H1 (cell line): ENCODE results near the gene KCNH6. TPM values are rescaled to one million over a fixed set of nuclear protein-coding genes. Genes with fewer than 3 reads are reported as not detected.

ENCODE experiments used
- CTCF ChIA-PET: fragments of 300-600 bp; sonication (Branson Sonifier 250); formaldehyde crosslinking; loops from one replicate; lab custom pipeline; 2021; ENCODE audit not compliant: partially characterized antibody; lab: Charles Lee
- POLR2A ChIA-PET: fragments of 300-600 bp; sonication (Branson Sonifier 250); formaldehyde crosslinking; loops from one replicate; lab custom pipeline; 2021; ENCODE audit warnings: inconsistent platforms; ENCODE audit not compliant: partially characterized antibody; lab: Charles Lee
- DNase-seq, 2 experiments: peaks; one replicate each; pipeline versions ENCODE4 v3.0.0 to v3.0.0-alpha.2; 2010 to 2022; ENCODE audit warnings: low spot score in 2 of 2, low read depth in 1 of 2, mixed read lengths in 1 of 2
- FAIRE-seq: peaks from 2 replicates; lab custom pipeline; 2011; peaks lifted over from hg19 to GRCh38; lab: Jason Lieb, UNC
- H2AFZ ChIP-seq: 2 replicates; pipeline ENCODE4 v1.8.1; 2012; ENCODE audit warnings: low read length, inconsistent platforms
- H2AK5ac ChIP-seq: 2 replicates; pipeline ENCODE4 v1.6.1; 2013; ENCODE audit warnings: low read depth, low read length
- H2BK120ac ChIP-seq: replicated peaks from 2 replicates; pipeline ENCODE3; 2013; ENCODE audit warnings: low read depth, low read length, inconsistent platforms
- H2BK12ac ChIP-seq: 2 replicates; pipeline ENCODE4 v1.6.1; 2013; ENCODE audit warnings: low read depth, low read length
- H2BK15ac ChIP-seq: 2 replicates; pipeline ENCODE4 v1.6.1; 2013; ENCODE audit warnings: low read length
- H2BK20ac ChIP-seq: 2 replicates; pipeline ENCODE4 v1.6.1; 2013; ENCODE audit warnings: low read length
- H2BK5ac ChIP-seq: 2 replicates; pipeline ENCODE4 v1.6.1; 2013; ENCODE audit warnings: low read depth, low read length
- H3K14ac ChIP-seq: 2 replicates; pipeline ENCODE4 v1.6.1; 2013; ENCODE audit warnings: inconsistent platforms; ENCODE audit not compliant: insufficient read length
- H3K18ac ChIP-seq: 2 replicates; pipeline ENCODE4 v1.6.1; 2013; ENCODE audit warnings: low read length; ENCODE audit errors: extremely low read depth
- H3K23ac ChIP-seq: 2 replicates; pipeline ENCODE4 v1.6.1; 2013; ENCODE audit warnings: inconsistent platforms; ENCODE audit not compliant: insufficient read length
- H3K23me2 ChIP-seq: 2 replicates; pipeline ENCODE4 v1.6.1; 2013; ENCODE audit warnings: low read depth, low read length
- H3K27ac ChIP-seq: 2 replicates; pipeline ENCODE4 v1.6.1; 2011; ENCODE audit warnings: low read depth, low read length, inconsistent platforms
- H3K27me3 ChIP-seq, 4 experiments: replicated peaks in 1 of 4; 1 replicate in 1 of 4; 2 replicates in 3 of 4; pipeline versions ENCODE4 v1.6.1 to v1.8.1; 2011 to 2013; ENCODE audit warnings: low read length in 3 of 4, mild to moderate bottlenecking in 3 of 4, inconsistent platforms in 2 of 4, mixed read lengths in 2 of 4, moderate library complexity in 1 of 4; ENCODE audit not compliant: control insufficient read depth in 3 of 4, insufficient read depth in 3 of 4; ENCODE audit errors: extremely low read depth in 1 of 4
- H3K36me3 ChIP-seq, 4 experiments: 2 replicates each; pipeline versions ENCODE4 v1.6.1 to v1.8.1; 2011 to 2013; ENCODE audit warnings: mild to moderate bottlenecking in 4 of 4, low read length in 3 of 4, moderate library complexity in 2 of 4, control low read depth in 1 of 4, inconsistent platforms in 1 of 4; ENCODE audit not compliant: insufficient read depth in 4 of 4, control insufficient read depth in 2 of 4
- H3K4ac ChIP-seq: replicated peaks from 2 replicates; pipeline ENCODE3; 2013; ENCODE audit warnings: low read length, low read depth, mixed read lengths, inconsistent platforms; ENCODE audit not compliant: insufficient read length
- H3K4me1 ChIP-seq, 4 experiments: replicated peaks in 1 of 4; 1 replicate in 1 of 4; 2 replicates in 3 of 4; pipeline versions ENCODE4 v1.6.1 to v1.8.1; 2011 to 2013; ENCODE audit warnings: low read length in 3 of 4, inconsistent platforms in 2 of 4, mixed read lengths in 1 of 4; ENCODE audit not compliant: insufficient read depth in 4 of 4, control insufficient read depth in 3 of 4
- H3K4me2 ChIP-seq, 2 experiments: 2 replicates each; pipeline versions ENCODE4 v1.6.1 to v1.8.1; 2011 to 2013; ENCODE audit warnings: low read depth in 2 of 2, low read length in 2 of 2, control low read depth in 1 of 2, inconsistent platforms in 1 of 2, mild to moderate bottlenecking in 1 of 2; ENCODE audit not compliant: insufficient read depth in 1 of 2
- H3K4me3 ChIP-seq, 4 experiments: fragments of 200-600, 300-600 bp in 1 of 4; sonication (generic), shearing (Covaris generic), sonication (Bioruptor Twin) in 1 of 4; 2 replicates each; pipeline versions ENCODE4 v1.5.1 to v1.8.1; 2011 to 2016; ENCODE audit warnings: low read length in 4 of 4, low read depth in 3 of 4, control low read depth in 2 of 4, inconsistent platforms in 2 of 4, mild to moderate bottlenecking in 2 of 4, mixed read lengths in 1 of 4, moderate library complexity in 1 of 4; ENCODE audit not compliant: insufficient read depth in 2 of 4; ENCODE audit errors: extremely low read depth in 1 of 4
- H3K56ac ChIP-seq: replicated peaks from 2 replicates; pipeline ENCODE3; 2013; ENCODE audit warnings: low read depth, mild to moderate bottlenecking, mixed read lengths, low read length, inconsistent platforms; ENCODE audit not compliant: insufficient read length
- H3K79me1 ChIP-seq: 2 replicates; pipeline ENCODE4 v1.6.1; 2013; ENCODE audit warnings: low read depth, low read length, control low read depth
- H3K79me2 ChIP-seq, 2 experiments: 2 replicates each; pipeline versions ENCODE4 v1.6.1 to v1.8.1; 2012 to 2013; ENCODE audit warnings: low read length in 2 of 2, mild to moderate bottlenecking in 2 of 2, inconsistent platforms in 1 of 2; ENCODE audit not compliant: insufficient read depth in 2 of 2, control insufficient read depth in 1 of 2
- H3K9ac ChIP-seq, 4 experiments: replicated peaks in 1 of 4; 1 replicate in 1 of 4; 2 replicates in 3 of 4; pipeline versions ENCODE4 v1.6.1 to v1.8.1; 2011 to 2013; ENCODE audit warnings: low read depth in 3 of 4, low read length in 3 of 4, control low read depth in 2 of 4, mild to moderate bottlenecking in 2 of 4, moderate library complexity in 2 of 4, inconsistent platforms in 1 of 4; ENCODE audit errors: extremely low read depth in 1 of 4
- H3K9me3 ChIP-seq, 2 experiments: 2 replicates each; pipeline versions ENCODE4 v1.6.1 to v1.8.1; 2012 to 2013; ENCODE audit warnings: mild to moderate bottlenecking in 2 of 2, moderate library complexity in 2 of 2, control low read depth in 1 of 2, inconsistent platforms in 1 of 2, low read depth in 1 of 2, low read length in 1 of 2, mixed read lengths in 1 of 2; ENCODE audit not compliant: insufficient read depth in 2 of 2
- H4K20me1 ChIP-seq, 2 experiments: replicated peaks in 1 of 2; 2 replicates each; pipeline versions ENCODE3 to v1.8.1; 2011 to 2013; ENCODE audit warnings: inconsistent platforms in 2 of 2, low read length in 2 of 2, mild to moderate bottlenecking in 1 of 2; ENCODE audit not compliant: insufficient read depth in 2 of 2, control insufficient read depth in 1 of 2
- H4K5ac ChIP-seq: 2 replicates; pipeline ENCODE4 v1.6.1; 2013; ENCODE audit warnings: low read length, low read depth, mixed read lengths, inconsistent platforms; ENCODE audit not compliant: insufficient read length
- H4K8ac ChIP-seq: 2 replicates; pipeline ENCODE4 v1.8.0; 2013; ENCODE audit warnings: mild to moderate bottlenecking, moderate library complexity, low read length, inconsistent platforms; ENCODE audit not compliant: insufficient read depth; ENCODE audit errors: extremely low read depth
- H4K91ac ChIP-seq: replicated peaks from 2 replicates; pipeline ENCODE3; 2013; ENCODE audit warnings: low read length, mixed read lengths, inconsistent platforms; ENCODE audit not compliant: insufficient read length
- ATF2 ChIP-seq: IDR thresholded peaks from 2 replicates; pipeline ENCODE4 v1.6.1; 2012; ENCODE audit warnings: low read length, inconsistent platforms
- CEBPB ChIP-seq: IDR thresholded peaks from 2 replicates; pipeline ENCODE4 v1.6.1; 2012; ENCODE audit warnings: low read depth, low read length
- CTCF ChIP-seq, 3 experiments: IDR thresholded peaks; 1 replicate in 2 of 3; 2 replicates in 1 of 3; pipeline versions ENCODE4 v1.5.1 to v1.6.1; 2011; ENCODE audit warnings: low read length in 3 of 3, mild to moderate bottlenecking in 3 of 3, inconsistent platforms in 2 of 3, low read depth in 1 of 3, moderate library complexity in 1 of 3; ENCODE audit not compliant: insufficient read depth in 1 of 3; ENCODE audit errors: control extremely low read depth in 1 of 3
- EP300 ChIP-seq, 2 experiments: IDR thresholded peaks; 1 replicate in 1 of 2; 2 replicates in 1 of 2; pipeline ENCODE4 v1.6.1; 2011 to 2012; ENCODE audit warnings: low read depth in 2 of 2, low read length in 2 of 2, mild to moderate bottlenecking in 2 of 2, borderline replicate concordance in 1 of 2, inconsistent platforms in 1 of 2, moderate library complexity in 1 of 2
- SIN3A ChIP-seq, 2 experiments: IDR thresholded peaks in 1 of 2; conservative IDR thresholded peaks in 1 of 2; 2 replicates each; pipeline ENCODE4 v1.6.1; 2011 to 2012; ENCODE audit warnings: low read length in 2 of 2, improper control_type of control experiment in 1 of 2, low read depth in 1 of 2, mild to moderate bottlenecking in 1 of 2
- SIX5 ChIP-seq: IDR thresholded peaks from 2 replicates; pipeline ENCODE4 v1.6.1; 2011; ENCODE audit warnings: mild to moderate bottlenecking, low read depth, low read length
- TAF1 ChIP-seq: IDR thresholded peaks from 2 replicates; pipeline ENCODE4 v1.6.1; 2011; ENCODE audit warnings: mild to moderate bottlenecking, low read depth, low read length
- WGBS, 2 experiments: shearing (Covaris generic) in 1 of 2; methylation state at CpG; one replicate each; pipeline versions ENCODE4 v1.1.6 to v1.1.7; 2013 to 2015; ENCODE audit warnings: low lambda C conversion rate in 2 of 2, mixed read lengths in 2 of 2, inconsistent platforms in 1 of 2, low coverage in 1 of 2, missing lambda C conversion rate in 1 of 2; ENCODE audit not compliant: insufficient replicate concordance in 2 of 2, insufficient coverage in 1 of 2, insufficient read length in 1 of 2; ENCODE audit errors: extremely low coverage in 1 of 2, missing lambda C conversion rate in 1 of 2; 5-methylcytosine and 5-hydroxymethylcytosine counted together
- polyA plus RNA-seq, 7 experiments: library from polyadenylated mRNA; depleted of rRNA in 3 of 7; stranded (reverse) in 5 of 7; unstranded in 2 of 7; fragments of >200 nt in 5 of 7; fragments of 200-250 nt in 2 of 7; gene quantifications; 1 replicate in 5 of 7; 2 replicates in 1 of 7; 4 replicates in 1 of 7; pipeline versions ENCODE4 v1.2.1 to v1.2.3, GENCODE V29; 2011 to 2013; ENCODE audit warnings: missing spikeins in 2 of 7, mixed read lengths in 2 of 7
- total RNA-seq: library from RNA; stranded (reverse); fragmentation: NEBNext Ultra II Directional; extraction: Animal tissue kit (Norgen Biotek cat#: 25700); gene quantifications from 2 replicates; pipeline ENCODE4 v1.2.1, GENCODE V29; 2021
- TF ChIP-seq, protein P1 (sequence below): IDR thresholded peaks from 2 replicates; pipeline ENCODE4 v1.6.1; 2011; ENCODE audit warnings: low read depth, mild to moderate bottlenecking, low read length; ENCODE audit not compliant: insufficient read depth

KCNH6 gene
- total and polyA plus RNA-seq, 2 of the 8 experiments (the other 6 are each of a cell fraction or from before 2014, with no cell fraction given): 1.8 to 3.6 TPM

DNA sequence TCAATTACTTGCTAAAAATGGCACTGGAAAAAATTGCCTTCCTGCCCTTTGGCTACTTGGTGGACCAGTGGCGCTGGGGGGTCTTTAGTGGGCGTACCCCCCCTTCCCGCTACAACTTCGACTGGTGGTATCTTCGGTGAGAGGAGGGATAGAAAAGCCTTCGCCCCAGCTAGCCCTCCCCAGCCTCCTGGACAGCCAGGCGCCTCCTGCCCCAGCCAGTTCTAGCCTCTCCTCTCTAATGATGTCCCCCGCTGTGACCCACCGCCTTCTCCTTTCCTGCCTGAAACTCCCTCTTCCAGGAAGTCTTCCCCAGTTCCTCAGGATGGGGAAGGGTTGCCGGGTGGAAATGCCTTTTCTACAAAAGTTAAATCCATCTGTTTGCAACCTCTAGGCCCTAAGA is 40.1 kb upstream of the KCNH6 start:
- Histone ChIP-seq H4K91ac (no peak overlapping the region), H3K56ac (no peak overlapping the region), H3K18ac (no peak overlapping the region), H4K20me1 (no peaks in the 10 kb centered on the region), H4K5ac (no peak overlapping the region), H3K9ac (no peak overlapping the region), H3K79me1 (no peaks in the 10 kb centered on the region), H2BK5ac (no peak overlapping the region), H2BK15ac (no peak overlapping the region), H2BK20ac (no peak overlapping the region), H3K27ac (no peak overlapping the region), H4K8ac (no peak overlapping the region)
- POLR2A ChIA-PET: interaction anchor here (1.4 kb wide), 1 partner anchor 36 kb away, joined by 4 read pairs; no protein-coding TSS in a partner anchor
- no peak for FAIRE-seq
- WGBS, 2 experiments: 70% methylated on average over 9 of the region's 10 CpGs; no CpG with 5 or more reads in 1 of the 2 experiments
- TF ChIP-seq ATF2 (no peak), SIN3A (conservative IDR thresholded peaks at IDR 0.05 in 1 of 2, IDR thresholded peaks at IDR 0.05 in 1 of 2; ENCODE audit: low read depth in 1 of 2, low read length in 2 of 2) (no peak), CEBPB (no peak), CTCF (IDR thresholded peaks at IDR 0.05; ENCODE audit: control extremely low read depth in 1 of 3, insufficient read depth in 1 of 3, low read depth in 1 of 3, low read length in 3 of 3) (no peak), SIX5 (no peak), EP300 (IDR thresholded peaks at IDR 0.05; ENCODE audit: borderline replicate concordance in 1 of 2, low read depth in 2 of 2, low read length in 2 of 2) (no peak), TAF1 (no peak)
- TF ChIP-seq, protein P1, sequence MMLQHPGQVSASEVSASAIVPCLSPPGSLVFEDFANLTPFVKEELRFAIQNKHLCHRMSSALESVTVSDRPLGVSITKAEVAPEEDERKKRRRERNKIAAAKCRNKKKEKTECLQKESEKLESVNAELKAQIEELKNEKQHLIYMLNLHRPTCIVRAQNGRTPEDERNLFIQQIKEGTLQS: no peak
- TF ChIP-seq, all 59 proteins: peak for 0
- no peak overlapping the region for H3K4me2 ChIP-seq
- no peak overlapping the region for H3K4ac ChIP-seq
- CTCF ChIA-PET: interaction anchor here (0.7 to 27.9 kb wide), 4 partner anchors 14 to 383 kb away, joined by 3 to 758 read pairs (median 32); partner anchors contain the start of gene CYB561
- no peaks in the 10 kb centered on the region for H3K79me2 ChIP-seq
- no peak for DNase-seq
- no peaks in the 10 kb centered on the region for H3K9me3 ChIP-seq
- H2BK12ac ChIP-seq: no peak overlapping the region
- H3K4me3 ChIP-seq: no peak overlapping the region
- H2AFZ ChIP-seq: no peak overlapping the region
- H3K27me3 ChIP-seq: peaks cover 0 to 8% (median 5%) of the 10 kb centered on the region in 4 experiments; a peak in 4 of 7 replicates
- H3K14ac ChIP-seq: no peak overlapping the region
- no peaks in the 10 kb centered on the region for H3K36me3 ChIP-seq
- H2AK5ac ChIP-seq: no peak overlapping the region
- no peak overlapping the region for H3K23ac ChIP-seq
- H2BK120ac ChIP-seq: no peak overlapping the region
- H3K4me1 ChIP-seq: peaks cover 0 to 7% (median 4%) of the 10 kb centered on the region in 4 experiments; a peak in 5 of 7 replicates
- H3K23me2 ChIP-seq: no peaks in the 10 kb centered on the region
